Brain microvascular endothelial cell (primary cell): ENCODE measurements around the gene PTPRD.
"Not testable (repeated sequence)": the region's sequence is repeated elsewhere in the genome, so short reads cannot be mapped to it uniquely, and the experiment has no call there.

ENCODE experiments used
- DNase-seq: peaks from one replicate; pipeline ENCODE4 v3.0.0-alpha.2; 2020
- H3K27ac ChIP-seq: fragments of 250-450 bp; sonication (Bioruptor Pico); 2 replicates; pipeline ENCODE4 v1.5.1; 2020; ENCODE audit warnings: mild to moderate bottlenecking, moderate library complexity
- H3K27me3 ChIP-seq: fragments of 250-450 bp; sonication (Bioruptor Pico); replicated peaks from 2 replicates; pipeline ENCODE4 v1.5.1; 2020; ENCODE audit warnings: mild to moderate bottlenecking
- H3K36me3 ChIP-seq: fragments of 250-450 bp; sonication (Bioruptor Pico); replicated peaks from 2 replicates; pipeline ENCODE4 v1.5.1; 2020; ENCODE audit warnings: mild to moderate bottlenecking
- H3K4me3 ChIP-seq: 2 replicates; pipeline ENCODE4 v1.5.1; 2011; ENCODE audit warnings: low read depth, mild to moderate bottlenecking, control low read depth, low read length, moderate library complexity
- in situ Hi-C: cut with HindIII; loops from 2 replicates; pipeline ENCODE4 v1.10.0; 2017; ENCODE audit warnings: low sequenced_read_pairs, low pct_ligation_motif_present
- TF ChIP-seq, protein P1 (sequence below): IDR thresholded peaks from 2 replicates; pipeline ENCODE4 v1.5.1; 2011; ENCODE audit warnings: low read depth, mild to moderate bottlenecking, moderate library complexity, low read length, control low read depth, inconsistent platforms; ENCODE audit errors: missing control alignments

Gene PTPRD

GRCh38 chr9:9489183-9489582 lies 1123.6 kb downstream of the PTPRD start:
- no peaks in the 10 kb centered on the region for H3K27me3 ChIP-seq
- no peak overlapping the region for H3K4me3 ChIP-seq
- no peaks in the 10 kb centered on the region for H3K36me3 ChIP-seq
- TF ChIP-seq, protein P1, sequence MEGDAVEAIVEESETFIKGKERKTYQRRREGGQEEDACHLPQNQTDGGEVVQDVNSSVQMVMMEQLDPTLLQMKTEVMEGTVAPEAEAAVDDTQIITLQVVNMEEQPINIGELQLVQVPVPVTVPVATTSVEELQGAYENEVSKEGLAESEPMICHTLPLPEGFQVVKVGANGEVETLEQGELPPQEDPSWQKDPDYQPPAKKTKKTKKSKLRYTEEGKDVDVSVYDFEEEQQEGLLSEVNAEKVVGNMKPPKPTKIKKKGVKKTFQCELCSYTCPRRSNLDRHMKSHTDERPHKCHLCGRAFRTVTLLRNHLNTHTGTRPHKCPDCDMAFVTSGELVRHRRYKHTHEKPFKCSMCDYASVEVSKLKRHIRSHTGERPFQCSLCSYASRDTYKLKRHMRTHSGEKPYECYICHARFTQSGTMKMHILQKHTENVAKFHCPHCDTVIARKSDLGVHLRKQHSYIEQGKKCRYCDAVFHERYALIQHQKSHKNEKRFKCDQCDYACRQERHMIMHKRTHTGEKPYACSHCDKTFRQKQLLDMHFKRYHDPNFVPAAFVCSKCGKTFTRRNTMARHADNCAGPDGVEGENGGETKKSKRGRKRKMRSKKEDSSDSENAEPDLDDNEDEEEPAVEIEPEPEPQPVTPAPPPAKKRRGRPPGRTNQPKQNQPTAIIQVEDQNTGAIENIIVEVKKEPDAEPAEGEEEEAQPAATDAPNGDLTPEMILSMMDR: no peak
- in situ Hi-C loops: no loop called here
- no peak for DNase-seq
- H3K27ac ChIP-seq: no peak overlapping the region

DNA sequence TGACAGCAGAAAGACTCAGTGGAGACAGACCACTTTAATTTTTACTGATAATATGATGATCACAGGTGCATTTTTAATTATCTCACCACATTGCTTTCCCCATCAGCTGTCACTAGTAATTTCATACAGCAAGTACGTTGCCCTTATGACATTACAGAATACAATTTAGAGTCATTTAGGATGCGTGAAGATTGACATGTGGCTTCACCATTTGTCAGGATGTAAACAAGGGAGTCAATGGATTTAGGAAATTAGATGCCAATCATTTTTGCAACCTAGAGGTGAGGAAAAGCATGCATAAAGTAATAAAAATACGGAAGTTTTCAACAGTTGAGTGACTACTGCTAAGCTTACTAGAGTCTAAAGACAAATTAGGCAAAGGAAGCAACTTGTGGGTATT lies 1129.6 kb downstream of the PTPRD start:
- in situ Hi-C loops: no loop called here
- TF ChIP-seq, protein P1: no peak
- no peak for DNase-seq
- Histone ChIP-seq H3K36me3 (no peaks in the 10 kb centered on the region), H3K4me3 (no peak overlapping the region), H3K27ac (no peak overlapping the region), H3K27me3 (no peaks in the 10 kb centered on the region)

DNA sequence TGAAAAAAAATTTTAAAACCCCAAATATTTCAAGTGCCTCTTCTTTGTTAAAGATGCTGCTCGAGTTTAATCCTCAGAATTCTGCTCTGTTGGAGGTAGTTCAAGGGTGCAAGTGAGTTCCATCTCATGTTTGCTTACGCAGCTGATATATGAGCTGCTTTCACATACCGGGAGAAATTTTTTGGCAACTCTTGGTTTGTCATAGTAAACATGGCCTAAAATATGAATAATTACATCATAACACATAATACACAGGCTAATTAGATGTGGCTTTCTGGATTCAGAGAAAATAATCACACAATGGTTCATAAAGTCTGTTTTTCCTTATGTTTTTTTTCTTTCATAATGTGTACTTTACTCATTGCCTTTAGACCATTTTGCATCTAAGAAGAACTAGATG lies 1134.1 kb downstream of the PTPRD start:
- in situ Hi-C loops: no loop called here
- DNase-seq: no peak
- Histone ChIP-seq H3K27ac (no peak overlapping the region), H3K36me3 (no peaks in the 10 kb centered on the region), H3K4me3 (no peak overlapping the region), H3K27me3 (no peaks in the 10 kb centered on the region)
- TF ChIP-seq, protein P1: no peak

DNA sequence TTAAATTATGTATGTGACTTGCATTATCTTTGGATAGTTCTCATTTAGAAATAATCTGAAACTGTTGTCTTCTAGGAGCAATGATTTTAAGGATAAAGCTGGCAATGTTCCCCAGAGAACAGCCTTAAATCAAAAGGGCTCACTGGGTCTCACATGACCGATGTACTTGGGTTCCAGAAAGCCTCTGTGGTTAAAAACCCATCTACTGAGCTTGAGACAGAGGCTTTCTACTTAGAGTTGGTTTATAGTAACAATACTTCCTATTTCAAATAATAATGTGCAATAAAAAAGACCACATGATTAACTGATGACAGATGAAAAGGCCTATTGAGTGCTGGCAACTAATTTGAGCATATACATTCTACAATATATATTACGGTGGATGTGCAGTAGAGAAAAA lies 1143.5 kb downstream of the PTPRD start:
- in situ Hi-C loops: no loop called here
- H3K4me3 ChIP-seq: no peak overlapping the region
- no peak overlapping the region for H3K27ac ChIP-seq
- H3K36me3 ChIP-seq: no peaks in the 10 kb centered on the region
- no peak for DNase-seq
- no peaks in the 10 kb centered on the region for H3K27me3 ChIP-seq
- TF ChIP-seq, protein P1: no peak

DNA sequence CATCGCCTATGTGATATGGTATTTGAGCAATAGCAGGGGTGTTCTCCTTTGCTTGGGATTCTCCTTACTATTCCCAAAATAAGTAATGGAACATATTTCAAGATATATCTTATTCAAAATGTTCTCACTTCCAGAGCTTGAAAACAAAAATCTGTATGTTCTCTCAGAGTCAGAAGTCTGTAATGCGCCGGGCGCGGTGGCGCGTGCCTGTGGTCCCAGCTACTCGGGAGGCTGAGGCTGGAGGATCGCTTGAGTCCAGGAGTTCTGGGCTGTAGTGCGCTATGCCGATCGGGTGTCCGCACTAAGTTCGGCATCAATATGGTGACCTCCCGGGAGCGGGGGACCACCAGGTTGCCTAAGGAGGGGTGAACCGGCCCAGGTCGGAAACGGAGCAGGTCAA lies 1170.9 kb downstream of the PTPRD start:
- H3K4me3 ChIP-seq, DNase-seq, in situ Hi-C loops, H3K36me3 ChIP-seq, H3K27me3 ChIP-seq, H3K27ac ChIP-seq: not testable (repeated sequence)

DNA sequence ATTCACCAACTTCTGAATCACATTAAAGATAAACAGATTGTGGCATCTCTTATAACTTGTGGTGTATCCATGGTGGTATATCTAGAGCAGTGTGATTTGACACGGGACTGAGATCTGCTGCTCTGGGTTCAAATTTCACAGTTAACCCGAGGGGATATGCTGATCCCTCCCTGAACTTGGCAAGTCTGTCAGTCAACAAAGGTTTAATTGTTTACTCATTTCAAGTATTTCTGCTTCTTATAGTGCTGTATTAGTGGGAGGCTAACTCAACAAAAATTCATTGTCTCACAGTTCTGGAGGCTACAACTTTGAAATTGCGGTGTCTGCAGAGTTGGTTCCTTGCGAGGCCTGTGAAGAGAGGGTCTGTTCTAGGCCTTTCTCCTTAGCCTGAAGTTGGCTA lies 1175.2 kb downstream of the PTPRD start:
- Histone ChIP-seq H3K4me3 (no peak overlapping the region), H3K27ac (no peak overlapping the region), H3K27me3 (no peaks in the 10 kb centered on the region), H3K36me3 (no peaks in the 10 kb centered on the region)
- in situ Hi-C loops: no loop called here
- TF ChIP-seq, protein P1: no peak
- no peak for DNase-seq

- DNase-seq, H3K4me3 ChIP-seq, H3K36me3 ChIP-seq, H3K27ac ChIP-seq, H3K27me3 ChIP-seq, in situ Hi-C loops: not testable (repeated sequence)
Observed at GRCh38 chr9:9426454-9426853, 1186.3 kb downstream of the PTPRD start.
